Measurements from ENCODE around the gene CIB1.
"Not testable (repeated sequence)": the region's sequence is repeated elsewhere in the genome, so short reads cannot be mapped to it uniquely, and the experiment has no call there.

Gene CIB1

DNA sequence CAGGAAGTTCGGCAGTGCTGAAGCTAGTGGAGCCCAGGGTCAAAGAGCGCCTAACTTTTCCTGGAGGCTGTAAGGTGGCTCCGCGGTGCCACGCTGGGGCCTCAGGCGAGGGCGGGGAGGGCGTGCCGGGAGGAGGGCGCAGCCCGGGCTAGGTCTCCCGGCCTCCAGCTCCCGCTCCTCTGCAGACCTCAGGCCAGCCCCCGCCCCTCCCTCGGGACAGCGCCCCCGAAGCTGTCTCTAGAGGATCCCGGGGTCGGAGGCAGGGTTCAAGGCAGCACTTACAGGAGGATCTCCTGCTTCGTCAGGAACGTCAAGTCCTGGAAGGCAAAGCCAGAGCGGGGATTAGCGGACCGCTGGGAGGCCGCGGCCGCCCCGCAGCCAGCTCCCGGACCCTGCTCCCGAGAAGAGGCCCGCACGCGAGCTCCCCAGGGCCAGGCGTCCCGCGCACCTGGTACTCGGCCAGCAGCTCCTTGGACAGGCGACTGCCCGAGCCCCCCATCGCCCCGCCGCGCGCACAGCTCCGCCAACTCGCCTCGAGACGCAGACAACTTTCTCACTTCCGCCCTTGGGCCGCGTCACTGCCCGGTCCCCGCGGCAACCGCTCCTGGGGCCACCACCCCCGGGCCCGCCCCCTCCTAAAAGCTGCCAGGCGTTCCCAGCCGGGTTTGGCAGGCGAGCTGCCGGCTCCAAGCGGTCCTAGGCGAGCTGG is at the start of gene CIB1:
Gene CIB1, minus strand, starts transcription at position 555 of the 709 bp plus-strand sequence. Its CDS starts 56 bp downstream, at position 499.
- peak; percentile 94 for DNase-seq (ENCODE audit: low spot score)

- DNase-seq (ENCODE audit: low spot score), result not testable (repeated sequence)
These were observed 47.9 kb upstream of the CIB1 start for GRCh38 chr15:90281637-90282036.

DNA sequence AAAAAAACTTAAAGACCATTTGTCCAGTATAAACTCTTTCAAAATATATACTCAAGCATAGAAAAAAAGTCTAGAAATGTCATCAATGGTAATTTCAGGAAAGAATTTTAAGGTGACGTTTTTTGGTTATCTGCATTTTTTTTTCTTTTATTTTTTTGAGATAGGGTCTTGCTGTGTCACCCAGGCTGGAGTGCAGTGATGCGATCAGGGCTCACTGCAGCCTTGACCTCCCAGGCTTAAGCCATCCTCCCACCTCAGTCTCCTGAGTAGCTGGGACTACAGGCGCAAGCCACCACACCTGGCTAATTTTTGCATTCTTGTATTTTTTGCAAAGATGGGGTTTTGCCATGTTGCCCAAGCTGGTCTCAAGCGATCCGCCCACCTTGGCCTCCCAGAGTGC is 47.0 kb upstream of the CIB1 start:
- DNase-seq (ENCODE audit: low spot score), result not testable (repeated sequence)

- not testable (repeated sequence) for DNase-seq (ENCODE audit: low spot score)
These were observed 44.7 kb upstream of the CIB1 start for GRCh38 chr15:90278467-90278866.

GRCh38 chr15:90271459-90272166 is 37.9 kb upstream of the CIB1 start:
- DNase-seq (ENCODE audit: low spot score), result no peak

GRCh38 chr15:90270502-90271150 is 36.9 kb upstream of the CIB1 start:
- DNase-seq (ENCODE audit: low spot score), result no peak

- DNase-seq (ENCODE audit: low spot score), result no peak
These were observed 34.7 kb upstream of the CIB1 start for GRCh38 chr15:90268415-90268814.

GRCh38 chr15:90266485-90266884 is 32.7 kb upstream of the CIB1 start:
- no peak for DNase-seq (ENCODE audit: low spot score)

- peak; percentile 59 for DNase-seq (ENCODE audit: low spot score)
These were observed 32.3 kb upstream of the CIB1 start for GRCh38 chr15:90266061-90266431.

DNA sequence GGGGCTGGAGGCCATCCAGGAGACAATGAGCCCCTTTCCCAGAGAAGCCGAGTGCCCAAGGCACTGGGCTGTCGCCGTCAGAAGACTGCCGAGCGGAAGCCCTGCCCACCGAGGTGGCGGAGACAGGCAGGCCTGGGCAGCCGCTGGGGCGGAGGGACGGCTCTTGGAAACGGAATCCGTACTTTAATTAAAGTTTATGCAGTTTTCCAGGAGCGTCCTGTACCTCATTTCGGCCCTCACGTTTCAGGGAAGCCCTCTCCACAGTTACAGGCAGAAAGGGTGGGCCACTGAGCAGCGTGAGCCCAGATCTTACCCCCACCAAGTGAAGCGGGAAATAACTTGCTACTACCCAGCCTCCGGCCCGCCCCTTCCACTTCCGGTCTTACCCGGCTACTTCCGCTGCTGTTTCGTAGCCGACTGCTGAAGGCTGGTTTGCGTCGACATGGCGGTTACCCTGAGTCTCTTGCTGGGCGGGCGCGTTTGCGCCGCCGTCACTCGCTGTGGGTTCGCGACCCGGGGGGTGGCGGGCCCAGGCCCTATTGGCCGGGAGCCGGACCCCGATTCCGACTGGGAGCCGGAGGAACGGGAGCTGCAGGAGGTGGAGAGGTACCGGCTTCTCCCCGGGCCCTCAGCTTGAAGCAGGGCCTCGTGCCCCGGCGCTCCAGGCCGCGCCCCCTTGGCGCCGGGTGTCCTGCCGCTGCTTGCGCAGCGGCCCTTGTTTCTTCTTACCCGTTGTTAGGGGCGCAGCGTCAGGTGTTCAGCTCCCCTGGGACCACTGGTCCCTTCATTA is 31.7 kb upstream of the CIB1 start, which contains the start of gene NGRN:
Gene NGRN, plus strand, starts transcription at position 402 of the 790 bp plus-strand sequence. Its CDS starts 41 bp downstream, at position 443.
- DNase-seq (ENCODE audit: low spot score), result peak; percentile 96

GRCh38 chr15:90264671-90265070 is 30.9 kb upstream of the CIB1 start:
- no peak for DNase-seq (ENCODE audit: low spot score)

GRCh38 chr15:90262426-90262825 is 28.7 kb upstream of the CIB1 start:
- no peak for DNase-seq (ENCODE audit: low spot score)

DNA sequence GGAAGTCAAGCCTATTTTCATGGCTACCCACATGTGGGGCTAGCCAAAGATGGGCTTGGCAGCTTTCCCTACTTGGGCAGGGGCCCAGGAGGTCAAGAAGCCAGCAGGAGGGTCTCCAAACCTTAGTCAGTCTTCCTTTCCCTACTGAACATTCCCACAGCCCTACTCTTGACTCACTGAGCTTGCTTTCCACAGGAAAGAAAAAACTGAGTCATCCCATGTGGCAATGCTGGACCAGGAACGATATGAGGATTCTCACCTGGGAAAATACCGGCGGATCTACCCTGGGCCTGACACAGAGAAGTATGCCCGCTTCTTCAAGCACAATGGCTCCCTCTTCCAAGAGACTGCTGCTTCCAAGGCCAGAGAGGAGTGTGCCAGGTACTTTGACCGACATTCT is 28.1 kb upstream of the CIB1 start:
- no peak for DNase-seq (ENCODE audit: low spot score)

GRCh38 chr15:90260731-90261130 is 27.0 kb upstream of the CIB1 start:
- DNase-seq (ENCODE audit: low spot score), result not testable (repeated sequence)

DNA sequence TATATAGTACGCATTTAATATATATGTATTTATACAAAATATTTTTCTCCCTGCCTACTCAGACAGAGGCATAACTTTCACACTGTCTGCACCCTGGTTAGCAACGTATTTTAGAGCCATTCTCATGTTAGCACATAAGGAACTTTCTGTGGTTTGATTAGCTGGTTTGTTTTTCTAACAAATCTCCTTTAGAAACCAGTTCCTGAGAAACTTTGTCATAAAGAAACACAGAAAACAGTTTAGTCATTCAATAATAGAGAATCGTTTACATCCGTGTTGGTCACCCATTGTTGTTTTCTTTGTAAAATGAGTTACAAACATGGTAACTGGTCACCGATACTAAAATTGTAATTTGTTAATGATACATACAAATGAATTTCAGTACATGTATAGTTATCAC is 25.8 kb upstream of the CIB1 start:
- DNase-seq (ENCODE audit: low spot score), result no peak

- DNase-seq (ENCODE audit: low spot score), result no peak
These were observed 24.0 kb upstream of the CIB1 start for GRCh38 chr15:90257776-90258175.

- DNase-seq (ENCODE audit: low spot score), result peak; percentile 90
These were observed 15.6 kb upstream of the CIB1 start, which contains the start of gene TTLL13 for GRCh38 chr15:90249203-90249863. TSS of gene TTLL13 (plus strand) at chr15:90249556. CDS start at chr15:90250631, 1,075 bp downstream.

GRCh38 chr15:90248789-90249202 is 15.1 kb upstream of the CIB1 start:
- DNase-seq (ENCODE audit: low spot score), result peak; percentile 40

DNA sequence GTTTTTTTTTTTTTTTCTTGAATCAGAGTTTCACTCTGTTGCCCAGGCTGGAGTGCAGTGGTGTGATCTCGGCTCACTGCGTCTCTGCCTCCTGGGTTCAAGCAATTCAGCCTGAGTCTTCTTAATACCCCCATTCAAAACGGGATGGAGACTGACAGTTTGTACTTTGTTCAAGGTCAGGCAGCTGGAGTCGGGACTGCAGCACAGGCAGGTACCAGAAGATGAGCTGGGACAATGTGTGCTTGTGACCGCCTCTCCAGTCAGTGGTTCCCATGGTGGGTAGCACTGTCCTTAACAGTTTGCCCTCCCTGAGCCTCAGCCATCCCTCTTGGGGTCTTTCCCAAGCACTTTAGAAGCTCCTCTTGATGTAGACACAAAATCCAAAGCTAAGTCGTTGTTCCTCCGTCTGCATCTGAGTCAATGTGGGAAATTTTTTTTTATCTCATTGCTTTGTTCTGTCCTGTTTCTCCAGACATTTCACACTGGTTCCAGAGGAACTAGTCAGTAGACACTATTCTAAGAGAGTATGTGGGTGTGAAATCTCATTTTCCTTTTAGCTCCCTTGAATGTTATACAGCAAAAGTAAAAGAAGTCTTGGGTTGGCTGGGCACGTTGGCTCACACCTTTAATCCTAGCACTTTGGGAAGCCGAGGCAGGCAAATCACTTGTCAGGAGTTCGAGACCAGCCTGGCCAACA is 10.3 kb upstream of the CIB1 start:
- DNase-seq (ENCODE audit: low spot score), result no peak

DNA sequence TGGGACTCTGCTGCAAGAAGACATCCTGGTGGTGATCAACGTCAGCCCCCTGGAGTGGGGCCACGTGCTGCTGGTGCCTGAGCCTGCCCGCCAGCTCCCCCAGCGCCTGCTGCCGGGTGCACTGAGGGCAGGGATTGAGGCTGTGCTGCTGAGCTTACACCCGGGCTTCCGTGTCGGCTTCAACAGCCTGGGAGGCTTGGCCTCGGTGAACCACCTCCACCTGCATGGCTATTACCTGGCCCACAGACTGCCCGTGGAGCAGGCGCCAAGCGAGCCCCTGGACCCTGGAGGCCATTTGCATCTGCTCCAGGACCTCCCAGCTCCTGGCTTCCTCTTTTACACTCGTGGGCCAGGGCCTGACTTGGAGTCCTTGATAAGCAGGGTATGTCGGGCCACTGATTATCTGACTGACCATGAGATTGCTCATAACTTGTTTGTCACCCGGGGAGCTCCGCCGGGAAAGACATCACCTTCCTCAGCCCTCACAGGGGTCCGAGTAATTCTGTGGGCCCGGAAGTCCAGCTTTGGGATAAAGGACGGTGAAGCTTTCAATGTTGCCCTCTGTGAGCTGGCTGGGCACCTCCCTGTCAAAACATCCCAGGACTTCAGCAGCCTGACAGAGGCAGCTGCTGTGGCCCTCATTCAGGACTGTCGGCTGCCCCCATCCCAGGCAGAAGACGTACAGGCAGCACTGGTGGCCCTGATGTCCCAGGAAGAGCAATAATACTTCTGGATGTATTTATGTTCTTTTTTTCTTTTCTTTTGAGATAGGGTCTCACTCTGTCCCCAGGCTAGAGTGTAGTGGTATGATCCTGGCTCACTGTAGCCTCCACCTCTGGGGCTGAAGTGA is 7.8 kb upstream of the CIB1 start:
- peak; percentile 34 for DNase-seq (ENCODE audit: low spot score)

Data from cerebellar cortex (tissue), 1 donor.